ENCODE data around the gene ATP10B.

The ATP10B gene

GRCh38 chr5:160851451-160851850, 560 bp downstream of the ATP10B start:
- Histone ChIP-seq H3K9ac (ENCODE audit: low read depth, low read length, poor library complexity) (no peak overlapping the region), H2BK12ac (ENCODE audit: low read length) (no peak overlapping the region), H3K4me2 (ENCODE audit: insufficient read depth, low read length, poor library complexity, severe bottlenecking) (no peak overlapping the region), H3K27me3 (ENCODE audit: control insufficient read depth in 3 of 3, insufficient read depth in 3 of 3, low read depth in 1 of 3, low read length in 3 of 3) (no peaks in the 10 kb centered on the region), H2BK120ac (ENCODE audit: low read depth, low read length) (no peak overlapping the region), H3K4me3 (ENCODE audit: low read length in 2 of 2) (no peak overlapping the region), H3K36me3 (replicated peaks in 1 of 2; ENCODE audit: control insufficient read depth in 2 of 2, insufficient read depth in 2 of 2, low read length in 2 of 2) (no peaks in the 10 kb centered on the region), H3K79me1 (ENCODE audit: low read depth, low read length) (no peaks in the 10 kb centered on the region), H4K91ac (ENCODE audit: low read depth, low read length, poor library complexity) (no peak overlapping the region), H2AK5ac (ENCODE audit: low read depth, low read length) (no peak overlapping the region), H3K4me1 (ENCODE audit: control insufficient read depth in 2 of 2, insufficient read depth in 1 of 2, low read depth in 1 of 2, low read length in 2 of 2) (no peaks in the 10 kb centered on the region), H3K27ac (replicated peaks; ENCODE audit: low read length) (no peak overlapping the region), H3K18ac (ENCODE audit: low read length) (no peak overlapping the region), H2BK5ac (ENCODE audit: low read length) (no peak overlapping the region), H2BK15ac (ENCODE audit: low read length) (no peak overlapping the region), H3K9me3 (replicated peaks in 1 of 2; ENCODE audit: control insufficient read depth in 2 of 2, insufficient read depth in 1 of 2, low read depth in 1 of 2, low read length in 2 of 2) (no peaks in the 10 kb centered on the region), H3K14ac (ENCODE audit: low read length) (no peak overlapping the region), H4K8ac (ENCODE audit: low read depth, low read length) (no peak overlapping the region), H3K23ac (ENCODE audit: low read depth, low read length, poor library complexity) (no peak overlapping the region), H2AFZ (ENCODE audit: low read length) (no peak overlapping the region), H3K4ac (ENCODE audit: low read length) (no peak overlapping the region)
- no peak for DNase-seq (ENCODE audit: low spot score)
- WGBS, 2 donors (ENCODE audit: extremely low coverage in 2 of 2, insufficient read length in 2 of 2, insufficient replicate concordance in 1 of 2) = no CpG with 5 or more reads among the region's 2 CpGs

GRCh38 chr5:160850421-160850820, 1.6 kb downstream of the ATP10B start:
- H3K4me1 ChIP-seq (ENCODE audit: control insufficient read depth in 2 of 2, insufficient read depth in 1 of 2, low read depth in 1 of 2, low read length in 2 of 2) = no peaks in the 10 kb centered on the region
- H3K27me3 ChIP-seq (ENCODE audit: control insufficient read depth in 3 of 3, insufficient read depth in 3 of 3, low read depth in 1 of 3, low read length in 3 of 3) = no peaks in the 10 kb centered on the region
- H4K8ac ChIP-seq (ENCODE audit: low read depth, low read length) = no peak overlapping the region
- no peak overlapping the region for H2BK15ac ChIP-seq (ENCODE audit: low read length)
- H2BK120ac ChIP-seq (ENCODE audit: low read depth, low read length) = no peak overlapping the region
- no peak overlapping the region for H3K4ac ChIP-seq (ENCODE audit: low read length)
- H3K79me1 ChIP-seq (ENCODE audit: low read depth, low read length) = no peaks in the 10 kb centered on the region
- no peak overlapping the region for H4K91ac ChIP-seq (ENCODE audit: low read depth, low read length, poor library complexity)
- H3K9me3 ChIP-seq (replicated peaks in 1 of 2; ENCODE audit: control insufficient read depth in 2 of 2, insufficient read depth in 1 of 2, low read depth in 1 of 2, low read length in 2 of 2) = no peaks in the 10 kb centered on the region
- H3K27ac ChIP-seq (replicated peaks; ENCODE audit: low read length) = no peak overlapping the region
- no peak overlapping the region for H2AK5ac ChIP-seq (ENCODE audit: low read depth, low read length)
- H2AFZ ChIP-seq (ENCODE audit: low read length) = no peak overlapping the region
- H3K36me3 ChIP-seq (replicated peaks in 1 of 2; ENCODE audit: control insufficient read depth in 2 of 2, insufficient read depth in 2 of 2, low read length in 2 of 2) = no peaks in the 10 kb centered on the region
- no peak overlapping the region for H3K4me2 ChIP-seq (ENCODE audit: insufficient read depth, low read length, poor library complexity, severe bottlenecking)
- no peak overlapping the region for H2BK12ac ChIP-seq (ENCODE audit: low read length)
- no peak overlapping the region for H3K14ac ChIP-seq (ENCODE audit: low read length)
- WGBS, 2 donors (ENCODE audit: extremely low coverage in 2 of 2, insufficient read length in 2 of 2, insufficient replicate concordance in 1 of 2) = no CpG with 5 or more reads among the region's 3 CpGs
- no peak overlapping the region for H3K23ac ChIP-seq (ENCODE audit: low read depth, low read length, poor library complexity)
- H3K18ac ChIP-seq (ENCODE audit: low read length) = no peak overlapping the region
- no peak for DNase-seq (ENCODE audit: low spot score)
- H2BK5ac ChIP-seq (ENCODE audit: low read length) = no peak overlapping the region
- no peak overlapping the region for H3K4me3 ChIP-seq (ENCODE audit: low read length in 2 of 2)
- H3K9ac ChIP-seq (ENCODE audit: low read depth, low read length, poor library complexity) = no peak overlapping the region

GRCh38 chr5:160847526-160848085, 4.4 kb downstream of the ATP10B start:
- Histone ChIP-seq H4K91ac (ENCODE audit: low read depth, low read length, poor library complexity) (no peak overlapping the region), H3K27ac (replicated peaks; ENCODE audit: low read length) (no peak overlapping the region), H3K9ac (ENCODE audit: low read depth, low read length, poor library complexity) (no peak overlapping the region), H3K4me3 (ENCODE audit: low read length in 2 of 2) (no peak overlapping the region), H2BK12ac (ENCODE audit: low read length) (no peak overlapping the region), H3K4ac (ENCODE audit: low read length) (no peak overlapping the region), H3K36me3 (replicated peaks in 1 of 2; ENCODE audit: control insufficient read depth in 2 of 2, insufficient read depth in 2 of 2, low read length in 2 of 2) (no peaks in the 10 kb centered on the region), H2BK120ac (ENCODE audit: low read depth, low read length) (no peak overlapping the region), H2AFZ (ENCODE audit: low read length) (no peak overlapping the region), H3K14ac (ENCODE audit: low read length) (no peak overlapping the region), H3K27me3 (ENCODE audit: control insufficient read depth in 3 of 3, insufficient read depth in 3 of 3, low read depth in 1 of 3, low read length in 3 of 3) (no peaks in the 10 kb centered on the region), H3K79me1 (ENCODE audit: low read depth, low read length) (no peaks in the 10 kb centered on the region), H2AK5ac (ENCODE audit: low read depth, low read length) (no peak overlapping the region), H3K23ac (ENCODE audit: low read depth, low read length, poor library complexity) (no peak overlapping the region), H4K8ac (ENCODE audit: low read depth, low read length) (no peak overlapping the region), H3K4me1 (ENCODE audit: control insufficient read depth in 2 of 2, insufficient read depth in 1 of 2, low read depth in 1 of 2, low read length in 2 of 2) (no peaks in the 10 kb centered on the region), H2BK5ac (ENCODE audit: low read length) (no peak overlapping the region), H3K9me3 (replicated peaks in 1 of 2; ENCODE audit: control insufficient read depth in 2 of 2, insufficient read depth in 1 of 2, low read depth in 1 of 2, low read length in 2 of 2) (no peaks in the 10 kb centered on the region), H3K18ac (ENCODE audit: low read length) (no peak overlapping the region), H3K4me2 (ENCODE audit: insufficient read depth, low read length, poor library complexity, severe bottlenecking) (no peak overlapping the region), H2BK15ac (ENCODE audit: low read length) (no peak overlapping the region)
- DNase-seq (ENCODE audit: low spot score) = no peak
- WGBS, 2 donors (ENCODE audit: extremely low coverage in 2 of 2, insufficient read length in 2 of 2, insufficient replicate concordance in 1 of 2) = no CpG with 5 or more reads among the region's 5 CpGs

- Histone ChIP-seq H2BK15ac (ENCODE audit: low read length) (no peak overlapping the region), H3K23ac (ENCODE audit: low read depth, low read length, poor library complexity) (no peak overlapping the region), H3K36me3 (replicated peaks in 1 of 2; ENCODE audit: control insufficient read depth in 2 of 2, insufficient read depth in 2 of 2, low read length in 2 of 2) (no peaks in the 10 kb centered on the region), H3K18ac (ENCODE audit: low read length) (no peak overlapping the region), H3K4me3 (ENCODE audit: low read length in 2 of 2) (no peak overlapping the region), H3K27me3 (ENCODE audit: control insufficient read depth in 3 of 3, insufficient read depth in 3 of 3, low read depth in 1 of 3, low read length in 3 of 3) (no peaks in the 10 kb centered on the region), H2BK120ac (ENCODE audit: low read depth, low read length) (no peak overlapping the region), H3K4ac (ENCODE audit: low read length) (no peak overlapping the region), H3K4me2 (ENCODE audit: insufficient read depth, low read length, poor library complexity, severe bottlenecking) (no peak overlapping the region), H3K9ac (ENCODE audit: low read depth, low read length, poor library complexity) (no peak overlapping the region), H4K8ac (ENCODE audit: low read depth, low read length) (no peak overlapping the region), H2AFZ (ENCODE audit: low read length) (no peak overlapping the region), H2AK5ac (ENCODE audit: low read depth, low read length) (no peak overlapping the region), H3K9me3 (replicated peaks in 1 of 2; ENCODE audit: control insufficient read depth in 2 of 2, insufficient read depth in 1 of 2, low read depth in 1 of 2, low read length in 2 of 2) (no peaks in the 10 kb centered on the region), H2BK12ac (ENCODE audit: low read length) (no peak overlapping the region), H3K27ac (replicated peaks; ENCODE audit: low read length) (no peak overlapping the region), H3K14ac (ENCODE audit: low read length) (no peak overlapping the region), H3K4me1 (ENCODE audit: control insufficient read depth in 2 of 2, insufficient read depth in 1 of 2, low read depth in 1 of 2, low read length in 2 of 2) (no peaks in the 10 kb centered on the region), H2BK5ac (ENCODE audit: low read length) (no peak overlapping the region), H3K79me1 (ENCODE audit: low read depth, low read length) (no peaks in the 10 kb centered on the region), H4K91ac (ENCODE audit: low read depth, low read length, poor library complexity) (no peak overlapping the region)
- no peak for DNase-seq (ENCODE audit: low spot score)
- WGBS, 2 donors (ENCODE audit: extremely low coverage in 2 of 2, insufficient read length in 2 of 2, insufficient replicate concordance in 1 of 2) = no CpG with 5 or more reads among the region's 3 CpGs
These were observed 5.4 kb downstream of the ATP10B start for GRCh38 chr5:160846642-160847041.
